ENCODE measurements around the gene MIB2.

DNA sequence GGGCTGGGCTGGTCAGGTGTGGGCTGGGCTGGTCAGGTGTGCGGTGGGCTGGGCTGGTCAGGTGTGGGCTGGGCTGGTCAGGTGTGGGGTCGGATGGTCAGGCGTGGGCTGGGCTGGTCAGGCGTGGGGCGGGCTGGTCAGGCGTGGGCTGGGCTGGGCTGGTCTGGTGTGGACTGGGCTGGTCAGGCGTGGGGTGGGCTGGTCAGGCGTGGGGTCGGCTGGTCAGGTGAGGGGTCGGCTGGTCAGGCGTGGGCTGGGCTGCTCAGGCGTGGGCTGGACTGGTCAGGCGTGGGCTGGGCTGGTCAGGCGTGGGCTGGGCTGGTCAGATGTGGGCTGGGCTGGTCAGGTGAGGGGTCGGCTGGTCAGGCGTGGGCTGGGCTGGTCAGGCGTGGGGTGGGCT is 9.6 kb upstream of the MIB2 start:
- TF ChIP-seq, protein P1, sequence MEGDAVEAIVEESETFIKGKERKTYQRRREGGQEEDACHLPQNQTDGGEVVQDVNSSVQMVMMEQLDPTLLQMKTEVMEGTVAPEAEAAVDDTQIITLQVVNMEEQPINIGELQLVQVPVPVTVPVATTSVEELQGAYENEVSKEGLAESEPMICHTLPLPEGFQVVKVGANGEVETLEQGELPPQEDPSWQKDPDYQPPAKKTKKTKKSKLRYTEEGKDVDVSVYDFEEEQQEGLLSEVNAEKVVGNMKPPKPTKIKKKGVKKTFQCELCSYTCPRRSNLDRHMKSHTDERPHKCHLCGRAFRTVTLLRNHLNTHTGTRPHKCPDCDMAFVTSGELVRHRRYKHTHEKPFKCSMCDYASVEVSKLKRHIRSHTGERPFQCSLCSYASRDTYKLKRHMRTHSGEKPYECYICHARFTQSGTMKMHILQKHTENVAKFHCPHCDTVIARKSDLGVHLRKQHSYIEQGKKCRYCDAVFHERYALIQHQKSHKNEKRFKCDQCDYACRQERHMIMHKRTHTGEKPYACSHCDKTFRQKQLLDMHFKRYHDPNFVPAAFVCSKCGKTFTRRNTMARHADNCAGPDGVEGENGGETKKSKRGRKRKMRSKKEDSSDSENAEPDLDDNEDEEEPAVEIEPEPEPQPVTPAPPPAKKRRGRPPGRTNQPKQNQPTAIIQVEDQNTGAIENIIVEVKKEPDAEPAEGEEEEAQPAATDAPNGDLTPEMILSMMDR (IDR thresholded peaks at IDR 0.05): no peak
- TF ChIP-seq EZH2 (IDR thresholded peaks at IDR 0.05) (no peak), EZH2phosphoT487 (IDR thresholded peaks at IDR 0.05) (no peak)

Data from neural progenitor cell (in vitro differentiated cells).